A549 (cell line): ENCODE data around the gene LAMA3. TPM values are rescaled to one million over a fixed set of nuclear protein-coding genes. Genes with fewer than 3 reads are reported as not detected.

Experiments used
- ATAC-seq, 2 experiments: fragments of 200-7000 bp in 1 of 2; fragments of >200 bp in 1 of 2; cut with Nextera tagmentation in 1 of 2; cut with Tn5 transposase in 1 of 2; 3 replicates each; pipeline versions ENCODE4 v1.8.0 to v1.9.1; 2018 to 2020; ENCODE audit warnings: mild to moderate bottlenecking in 1 of 2, moderate library complexity in 1 of 2
- CTCF ChIA-PET: fragments of 300-600 bp; sonication (Branson Sonifier 250); formaldehyde crosslinking; extraction: SDS; loops from one replicate; lab custom pipeline; 2021; ENCODE audit warnings: antibody characterized with exemption, inconsistent platforms; lab: Yijun Ruan, JAX
- POLR2A ChIA-PET: fragments of 350-600 bp; formaldehyde crosslinking; extraction: SDS; loops from one replicate; lab custom pipeline; 2021; ENCODE audit warnings: antibody characterized with exemption, inconsistent platforms; lab: Yijun Ruan, JAX
- DNase-seq, 2 experiments: peaks; one replicate each; pipeline versions ENCODE4 v3.0.0 to v3.0.0-alpha.2; 2011 to 2016; ENCODE audit warnings: low read depth in 1 of 2, low spot score in 1 of 2
- FAIRE-seq: peaks from 2 replicates; lab custom pipeline; 2011; peaks lifted over from hg19 to GRCh38; lab: Jason Lieb, UNC
- H3K27ac ChIP-seq, 2 experiments: fragments of >200 bp; sonication (Bioruptor Twin); formaldehyde crosslinking; 3 replicates each; pipeline ENCODE4 v1.5.1; 2016 to 2017
- H3K4me1 ChIP-seq: fragments of >200 bp; sonication (Bioruptor Twin); formaldehyde crosslinking; 3 replicates; pipeline ENCODE4 v1.6.1; 2016
- H3K4me2 ChIP-seq: fragments of >200 bp; sonication (Bioruptor Twin); formaldehyde crosslinking; 3 replicates; pipeline ENCODE4 v1.6.1; 2016
- H3K4me3 ChIP-seq: fragments of >200 bp; sonication (Bioruptor Twin); formaldehyde crosslinking; 3 replicates; pipeline ENCODE4 v1.5.1; 2016
- H3K9me3 ChIP-seq: fragments of >200 bp; sonication (Bioruptor Twin); formaldehyde crosslinking; 3 replicates; pipeline ENCODE4 v1.6.1; 2016
- CBX2 ChIP-seq: fragments of 200-600 bp; sonication (generic); IDR thresholded peaks from 2 replicates; pipeline ENCODE4 v1.6.1; 2016; ENCODE audit warnings: low read depth, mild to moderate bottlenecking, borderline replicate concordance
- CBX8 ChIP-seq: fragments of 200-600 bp; sonication (generic); IDR thresholded peaks from 2 replicates; pipeline ENCODE4 v1.6.1; 2016
- CHD4 ChIP-seq: fragments of 200-600 bp; sonication (generic); IDR thresholded peaks from 2 replicates; pipeline ENCODE4 v1.6.1; 2016; ENCODE audit warnings: antibody characterized with exemption, mild to moderate bottlenecking, borderline replicate concordance
- EHF ChIP-seq: fragments of 250-450 bp; sonication (Bioruptor Pico); IDR thresholded peaks from 2 replicates; pipeline ENCODE4 v1.5.0; 2020; ENCODE audit warnings: mild to moderate bottlenecking
- EHMT2 ChIP-seq: fragments of 200-600 bp; sonication (generic); IDR thresholded peaks from 2 replicates; pipeline ENCODE4 v1.6.1; 2016; ENCODE audit warnings: antibody characterized with exemption, low read depth, mild to moderate bottlenecking, moderate library complexity
- ESRRA ChIP-seq: fragments of 150-350 bp; IDR thresholded peaks from 2 replicates; pipeline ENCODE4 v1.6.1; 2014; ENCODE audit warnings: mild to moderate bottlenecking, low read length, borderline replicate concordance
- FOSB ChIP-seq: fragments of 250-450 bp; sonication (Bioruptor Pico); IDR thresholded peaks from 2 replicates; pipeline ENCODE4 v1.5.0; 2020; ENCODE audit warnings: mild to moderate bottlenecking, moderate library complexity
- GATA3 ChIP-seq: IDR thresholded peaks from 2 replicates; pipeline ENCODE4 v1.6.1; 2012; ENCODE audit warnings: borderline replicate concordance
- HDAC2 ChIP-seq: fragments of 200-600 bp; sonication (generic); IDR thresholded peaks from 2 replicates; pipeline ENCODE4 v1.6.1; 2016
- HOXB5 ChIP-seq: fragments of 250-450 bp; sonication (Bioruptor Pico); IDR thresholded peaks from 2 replicates; pipeline ENCODE4 v1.5.0; 2020; ENCODE audit warnings: mild to moderate bottlenecking, moderate library complexity
- JUNB ChIP-seq: fragments of >200 bp; sonication (Bioruptor Twin); formaldehyde crosslinking; IDR thresholded peaks from 2 replicates; pipeline ENCODE4 v1.6.1; 2016
- KDM1A ChIP-seq: fragments of 200-600 bp; sonication (generic); IDR thresholded peaks from 2 replicates; pipeline ENCODE4 v1.6.1; 2016; ENCODE audit warnings: low read depth, mild to moderate bottlenecking
- KDM5A ChIP-seq: fragments of 200-600 bp; sonication (generic); IDR thresholded peaks from 2 replicates; pipeline ENCODE4 v1.6.1; 2016; ENCODE audit warnings: antibody characterized with exemption, mild to moderate bottlenecking
- MAFK ChIP-seq: fragments of 450-650 bp; IDR thresholded peaks from 2 replicates; pipeline ENCODE4 v1.6.1; 2014; ENCODE audit not compliant: partially characterized antibody
- MAZ ChIP-seq: fragments of 150-350 bp; IDR thresholded peaks from 2 replicates; pipeline ENCODE4 v1.6.1; 2014; ENCODE audit warnings: antibody characterized with exemption, low read depth, low read length, borderline replicate concordance
- MYC ChIP-seq: IDR thresholded peaks from 2 replicates; pipeline ENCODE4 v1.6.1; 2012; ENCODE audit warnings: mild to moderate bottlenecking, inconsistent platforms, low read length, improper control_type of control experiment, borderline replicate concordance
- NFE2L2 ChIP-seq: fragments of 150-350 bp; conservative IDR thresholded peaks from 2 replicates; pipeline ENCODE4 v1.6.1; 2014; ENCODE audit warnings: low read length
- NPAS2 ChIP-seq: fragments of 250-450 bp; sonication (Bioruptor Pico); IDR thresholded peaks from 2 replicates; pipeline ENCODE4 v1.8.0; 2022; ENCODE audit warnings: mild to moderate bottlenecking, moderate library complexity, borderline replicate concordance
- NR3C1 ChIP-seq: fragments of >200 bp; sonication (Bioruptor Twin); formaldehyde crosslinking; IDR thresholded peaks from 3 replicates; pipeline ENCODE4 v1.6.1; 2017
- RAD21 ChIP-seq, 2 experiments: fragments of >200 bp in 1 of 2; sonication (Bioruptor Twin) in 1 of 2; formaldehyde crosslinking in 1 of 2; IDR thresholded peaks in 1 of 2; conservative IDR thresholded peaks in 1 of 2; 2 replicates in 1 of 2; 3 replicates in 1 of 2; pipeline ENCODE4 v1.6.1; 2012 to 2018; ENCODE audit warnings: inconsistent platforms in 1 of 2
- SREBF2 ChIP-seq: fragments of 450-650 bp; IDR thresholded peaks from 2 replicates; pipeline ENCODE4 v1.6.1; 2014; ENCODE audit warnings: mild to moderate bottlenecking, moderate library complexity
- TFCP2L1 ChIP-seq: fragments of 250-450 bp; sonication (Bioruptor Pico); IDR thresholded peaks from 2 replicates; pipeline ENCODE4 v1.5.0; 2021; ENCODE audit warnings: mild to moderate bottlenecking
- TP53 ChIP-seq: fragments of 250-450 bp; sonication (Bioruptor Pico); IDR thresholded peaks from 2 replicates; pipeline ENCODE4 v1.5.0; 2021; ENCODE audit warnings: mild to moderate bottlenecking, moderate library complexity
- ZC3H11A ChIP-seq: fragments of 450-650 bp; IDR thresholded peaks from 2 replicates; pipeline ENCODE4 v1.6.1; 2014; ENCODE audit warnings: antibody characterized with exemption, mild to moderate bottlenecking
- ZNF302 ChIP-seq: fragments of 250-450 bp; sonication (Bioruptor Pico); IDR thresholded peaks from 2 replicates; pipeline ENCODE4 v1.9.0; 2021; ENCODE audit warnings: inconsistent platforms, mild to moderate bottlenecking, moderate library complexity
- WGBS: methylation state at CpG from one replicate; pipeline ENCODE4 v1.1.6; 2017; ENCODE audit errors: missing lambda C conversion rate; 5-methylcytosine and 5-hydroxymethylcytosine counted together
- polyA plus RNA-seq, 4 experiments: library from polyadenylated mRNA; depleted of rRNA in 3 of 4; stranded (reverse); fragments of >200 nt; fragmentation: RNase III in 1 of 4; extraction: RNeasy Plus Mini Kit Qiagen cat#74134 plus additional on column Dnase treatment in 1 of 4; gene quantifications; 2 replicates in 3 of 4; 3 replicates in 1 of 4; pipeline ENCODE4 v1.2.3, GENCODE V29; 2011 to 2017
- TF ChIP-seq, protein P1 (sequence below): IDR thresholded peaks from 2 replicates; pipeline ENCODE4 v1.6.1; 2012; ENCODE audit warnings: low read depth, borderline replicate concordance
- TF ChIP-seq, protein P2 (sequence below): fragments of 250-450 bp; sonication (Bioruptor Pico); IDR thresholded peaks from 2 replicates; pipeline ENCODE4 v1.5.0; 2021; ENCODE audit warnings: mild to moderate bottlenecking, moderate library complexity, borderline replicate concordance
- TF ChIP-seq, protein P3 (sequence below): fragments of 250-450 bp; sonication (Bioruptor Pico); IDR thresholded peaks from 2 replicates; pipeline ENCODE4 v1.5.0; 2020; ENCODE audit warnings: low read depth, mild to moderate bottlenecking, moderate library complexity
- TF ChIP-seq, protein P4 (sequence below): IDR thresholded peaks from 2 replicates; pipeline ENCODE4 v1.6.1; 2012

LAMA3 gene
- polyA plus RNA-seq, 2 of the 4 experiments (the other 2 are of a cell fraction) = 18.2 to 31.0 TPM

DNA sequence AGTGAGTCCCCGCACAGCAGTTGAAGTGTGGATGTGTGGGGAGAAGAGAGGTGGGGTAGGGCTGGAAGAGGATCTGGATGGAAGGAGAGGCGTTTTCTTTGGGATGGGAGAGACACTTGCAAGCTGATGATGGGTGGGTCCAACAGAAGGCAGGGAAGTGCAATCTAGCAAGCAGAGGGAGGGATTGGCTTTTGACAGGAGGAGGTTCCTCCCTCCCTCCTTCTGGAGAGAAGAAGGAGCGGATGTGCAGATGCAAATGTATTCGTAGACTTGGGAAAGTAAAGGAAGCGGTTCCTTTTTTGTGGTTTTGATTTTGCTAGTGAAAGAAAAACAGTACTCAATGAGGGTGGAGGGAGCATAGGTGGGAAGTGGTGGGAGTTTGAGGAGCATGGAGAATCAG is 48.9 kb downstream of the LAMA3 start:
- Histone ChIP-seq H3K4me3 (no peak overlapping the region), H3K27ac (no peak overlapping the region; a peak in 1 of 6 replicates), H3K4me1 (peaks cover 64% of the 10 kb centered on the region), H3K9me3 (no peaks in the 10 kb centered on the region), H3K4me2 (no peak overlapping the region)
- TF ChIP-seq, protein P1, sequence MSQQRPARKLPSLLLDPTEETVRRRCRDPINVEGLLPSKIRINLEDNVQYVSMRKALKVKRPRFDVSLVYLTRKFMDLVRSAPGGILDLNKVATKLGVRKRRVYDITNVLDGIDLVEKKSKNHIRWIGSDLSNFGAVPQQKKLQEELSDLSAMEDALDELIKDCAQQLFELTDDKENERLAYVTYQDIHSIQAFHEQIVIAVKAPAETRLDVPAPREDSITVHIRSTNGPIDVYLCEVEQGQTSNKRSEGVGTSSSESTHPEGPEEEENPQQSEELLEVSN = no peak
- TF ChIP-seq CBX8 = no peak
- TF ChIP-seq HOXB5 (CRISPR knock-in tag) = no peak
- no peak for TF ChIP-seq KDM5A
- TF ChIP-seq MYC = no peak
- no peak for TF ChIP-seq CHD4
- TF ChIP-seq, protein P2, sequence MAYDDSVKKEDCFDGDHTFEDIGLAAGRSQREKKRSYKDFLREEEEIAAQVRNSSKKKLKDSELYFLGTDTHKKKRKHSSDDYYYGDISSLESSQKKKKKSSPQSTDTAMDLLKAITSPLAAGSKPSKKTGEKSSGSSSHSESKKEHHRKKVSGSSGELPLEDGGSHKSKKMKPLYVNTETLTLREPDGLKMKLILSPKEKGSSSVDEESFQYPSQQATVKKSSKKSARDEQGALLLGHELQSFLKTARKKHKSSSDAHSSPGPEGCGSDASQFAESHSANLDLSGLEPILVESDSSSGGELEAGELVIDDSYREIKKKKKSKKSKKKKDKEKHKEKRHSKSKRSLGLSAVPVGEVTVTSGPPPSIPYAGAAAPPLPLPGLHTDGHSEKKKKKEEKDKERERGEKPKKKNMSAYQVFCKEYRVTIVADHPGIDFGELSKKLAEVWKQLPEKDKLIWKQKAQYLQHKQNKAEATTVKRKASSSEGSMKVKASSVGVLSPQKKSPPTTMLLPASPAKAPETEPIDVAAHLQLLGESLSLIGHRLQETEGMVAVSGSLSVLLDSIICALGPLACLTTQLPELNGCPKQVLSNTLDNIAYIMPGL (CRISPR knock-in tag) = no peak
- TF ChIP-seq GATA3 = no peak
- TF ChIP-seq ESRRA = no peak
- TF ChIP-seq JUNB = no peak
- TF ChIP-seq EHMT2 = no peak
- TF ChIP-seq ZC3H11A = no peak
- no peak for TF ChIP-seq NFE2L2
- TF ChIP-seq RAD21 (conservative IDR thresholded peaks at IDR 0.05 in 1 of 2, IDR thresholded peaks at IDR 0.05 in 1 of 2) = no peak
- TF ChIP-seq, protein P3, sequence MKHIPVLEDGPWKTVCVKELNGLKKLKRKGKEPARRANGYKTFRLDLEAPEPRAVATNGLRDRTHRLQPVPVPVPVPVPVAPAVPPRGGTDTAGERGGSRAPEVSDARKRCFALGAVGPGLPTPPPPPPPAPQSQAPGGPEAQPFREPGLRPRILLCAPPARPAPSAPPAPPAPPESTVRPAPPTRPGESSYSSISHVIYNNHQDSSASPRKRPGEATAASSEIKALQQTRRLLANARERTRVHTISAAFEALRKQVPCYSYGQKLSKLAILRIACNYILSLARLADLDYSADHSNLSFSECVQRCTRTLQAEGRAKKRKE (CRISPR knock-in tag) = no peak
- no peak for TF ChIP-seq NR3C1
- no peak for TF ChIP-seq TFCP2L1 (CRISPR knock-in tag)
- TF ChIP-seq MAZ = no peak
- FAIRE-seq (no peak), ATAC-seq (no peak), DNase-seq (no peak)
- 96% methylated on average over 5 of the region's 5 CpGs for WGBS
- ChIA-PET CTCF (interaction anchor here (1.3 kb wide), 1 partner anchor 35 kb away, joined by 3 read pairs; no protein-coding TSS in a partner anchor), POLR2A (interaction anchor here (1.1 kb wide), 1 partner anchor 111 kb away, joined by 3 read pairs; no protein-coding TSS in a partner anchor)

DNA sequence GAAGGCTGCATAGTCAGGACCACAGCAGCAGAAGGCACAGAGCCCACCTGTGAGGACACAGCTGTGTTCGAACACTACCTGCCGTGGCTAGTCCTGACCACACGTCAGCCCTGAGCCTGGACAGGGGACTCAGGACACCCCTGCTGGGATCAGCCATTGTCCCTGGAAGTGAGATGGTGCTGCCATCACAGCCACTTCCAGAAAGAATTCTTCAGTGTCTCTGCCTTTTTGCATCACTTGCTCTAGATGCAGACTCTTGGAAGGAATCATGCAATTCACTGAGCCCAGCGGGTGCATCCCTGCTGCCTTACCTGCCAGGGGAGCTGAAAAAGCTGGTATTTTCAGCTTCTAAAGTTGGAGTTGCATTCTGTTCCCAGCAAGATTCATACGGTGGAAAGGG is 49.3 kb downstream of the LAMA3 start:
- POLR2A ChIA-PET = interaction anchor here (1.1 kb wide), 1 partner anchor 111 kb away, joined by 3 read pairs; no protein-coding TSS in a partner anchor
- H3K4me3 ChIP-seq = no peak overlapping the region
- CTCF ChIA-PET = no interaction called here

More for the DNA sequence above, 49.3 kb downstream of the LAMA3 start:
- Histone ChIP-seq H3K4me2 (no peak overlapping the region), H3K9me3 (no peaks in the 10 kb centered on the region), H3K4me1 (peaks cover 68% of the 10 kb centered on the region), H3K27ac (peak overlapping the region in 1 of 2 experiments; percentile 22; a peak in 1 of 6 replicates)
- DNase-seq (no peak), ATAC-seq (no peak), FAIRE-seq (no peak)
- WGBS = 94% methylated on average over 4 of the region's 5 CpGs
- TF ChIP-seq, protein P1 = no peak
- TF ChIP-seq MAFK (no peak), TP53 (no peak), EHF (no peak), ZNF302 (CRISPR knock-in tag) (no peak), FOSB (no peak), KDM1A (no peak), TFCP2L1 (CRISPR knock-in tag) (no peak), CBX2 (no peak), SREBF2 (no peak), NPAS2 (no peak), HDAC2 (no peak), RAD21 (conservative IDR thresholded peaks at IDR 0.05 in 1 of 2, IDR thresholded peaks at IDR 0.05 in 1 of 2) (no peak)
- TF ChIP-seq, protein P4, sequence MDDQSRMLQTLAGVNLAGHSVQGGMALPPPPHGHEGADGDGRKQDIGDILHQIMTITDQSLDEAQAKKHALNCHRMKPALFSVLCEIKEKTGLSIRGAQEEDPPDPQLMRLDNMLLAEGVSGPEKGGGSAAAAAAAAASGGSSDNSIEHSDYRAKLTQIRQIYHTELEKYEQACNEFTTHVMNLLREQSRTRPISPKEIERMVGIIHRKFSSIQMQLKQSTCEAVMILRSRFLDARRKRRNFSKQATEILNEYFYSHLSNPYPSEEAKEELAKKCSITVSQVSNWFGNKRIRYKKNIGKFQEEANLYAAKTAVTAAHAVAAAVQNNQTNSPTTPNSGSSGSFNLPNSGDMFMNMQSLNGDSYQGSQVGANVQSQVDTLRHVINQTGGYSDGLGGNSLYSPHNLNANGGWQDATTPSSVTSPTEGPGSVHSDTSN = no peak
